ENCODE data around the gene CD247.

CD247 gene

DNA sequence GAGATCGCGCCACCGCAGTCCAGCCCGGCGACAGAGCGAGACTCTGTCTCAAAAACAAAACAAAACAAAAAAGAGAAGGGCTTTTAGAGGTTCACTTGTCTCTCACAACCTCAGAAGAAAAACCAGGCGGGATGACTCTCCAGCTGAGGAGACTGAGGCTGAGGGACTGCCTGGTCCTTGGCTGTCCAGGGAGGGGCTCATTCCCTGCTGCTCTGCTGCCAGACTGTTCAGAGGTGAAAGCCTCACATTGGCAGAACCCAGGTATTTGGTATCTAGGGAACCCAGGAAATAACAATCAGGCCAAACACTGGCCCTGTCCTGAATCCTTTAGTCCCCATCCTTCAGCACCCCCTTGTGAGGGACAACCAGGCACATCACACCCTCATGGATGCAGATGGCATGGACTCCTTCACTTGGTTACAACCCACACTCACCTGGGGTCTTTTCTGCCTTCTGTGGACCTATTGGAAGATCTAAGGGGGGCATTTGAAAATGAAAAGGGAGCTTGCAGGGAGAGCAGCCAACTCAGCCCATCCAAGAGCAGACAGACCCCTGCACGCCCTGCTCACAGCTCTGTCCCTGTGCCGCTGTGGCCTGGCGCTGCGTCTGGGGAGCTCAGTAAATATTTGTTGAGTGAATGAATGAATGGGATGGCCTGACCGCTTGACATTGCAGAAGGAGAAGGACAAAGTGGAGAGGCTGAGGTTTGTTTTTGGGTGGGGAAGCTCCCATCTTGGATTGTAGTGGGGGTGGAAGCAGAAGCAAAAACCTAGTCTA lies 33.4 kb downstream of the CD247 start:
- DNase-seq: no peak

DNA sequence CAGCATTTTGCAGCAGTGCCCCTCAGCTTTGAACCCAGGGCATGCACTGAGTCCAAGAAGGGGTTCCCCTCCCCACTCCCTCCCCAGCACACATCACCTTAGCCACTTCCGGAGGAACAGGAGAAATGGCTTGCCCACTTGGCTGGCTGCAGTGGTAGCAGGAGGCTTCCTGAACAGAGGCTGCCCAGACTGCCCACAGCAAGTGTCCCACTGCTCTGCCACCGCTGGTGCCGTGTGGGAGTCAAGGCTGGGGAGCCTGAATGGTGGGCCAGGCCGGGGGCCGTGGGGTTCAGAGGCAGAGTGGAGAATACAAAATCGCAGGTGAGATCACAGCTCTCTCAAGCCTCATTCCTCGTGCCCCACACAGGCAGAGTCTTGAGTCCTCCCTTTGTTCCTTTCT lies 34.5 kb downstream of the CD247 start:
- DNase-seq: no peak

DNA sequence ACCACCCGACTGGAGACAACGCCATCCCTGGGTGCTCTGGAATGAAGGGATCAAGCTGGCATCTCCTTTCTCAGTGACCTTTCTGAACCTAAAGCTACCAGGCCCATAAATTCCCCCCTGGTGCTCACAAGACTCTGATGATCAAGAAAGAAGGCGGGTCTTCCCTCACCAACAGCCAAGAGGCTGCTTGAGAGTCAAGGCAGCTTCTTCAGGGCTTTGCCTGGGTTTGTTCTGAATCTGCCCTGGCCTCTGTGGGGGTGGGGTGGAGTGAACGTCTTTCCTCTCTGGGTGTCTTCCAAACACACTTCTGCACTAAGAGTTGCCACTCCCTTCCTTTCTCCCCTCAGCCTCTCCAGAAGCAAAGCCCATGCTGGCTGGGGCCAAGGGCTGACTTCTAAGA lies 36.1 kb downstream of the CD247 start:
- no peak for DNase-seq

DNA sequence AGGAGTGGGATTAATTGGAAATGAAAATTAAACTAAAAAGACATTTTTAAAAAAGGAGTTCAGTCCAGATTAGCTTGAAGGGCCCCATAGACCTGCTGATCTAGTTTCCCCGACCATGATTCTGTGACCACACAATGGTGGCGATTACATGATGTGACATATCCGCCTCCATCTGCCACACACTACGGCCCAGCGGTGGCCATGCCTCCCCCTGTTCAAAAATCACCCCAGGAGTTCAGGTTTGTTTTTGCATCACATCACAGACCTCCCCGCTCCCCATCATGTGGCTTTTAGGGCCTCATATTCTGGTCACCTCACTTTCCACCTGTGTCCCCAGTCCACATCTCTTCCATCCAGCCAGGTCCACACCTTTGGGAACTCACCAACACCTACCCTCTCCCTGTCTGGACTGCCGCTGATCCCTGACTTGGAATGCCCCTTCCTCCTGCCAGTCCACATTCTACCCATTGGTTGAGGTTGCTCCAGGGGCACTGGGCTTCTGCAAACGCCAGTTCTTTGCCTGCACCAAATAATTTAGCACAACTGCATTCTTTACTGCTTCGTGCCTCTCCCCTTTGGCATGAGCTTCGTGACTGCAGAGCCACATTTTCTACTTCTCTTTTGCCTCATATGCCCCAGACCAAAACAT lies 38.9 kb downstream of the CD247 start:
- DNase-seq: no peak

DNA sequence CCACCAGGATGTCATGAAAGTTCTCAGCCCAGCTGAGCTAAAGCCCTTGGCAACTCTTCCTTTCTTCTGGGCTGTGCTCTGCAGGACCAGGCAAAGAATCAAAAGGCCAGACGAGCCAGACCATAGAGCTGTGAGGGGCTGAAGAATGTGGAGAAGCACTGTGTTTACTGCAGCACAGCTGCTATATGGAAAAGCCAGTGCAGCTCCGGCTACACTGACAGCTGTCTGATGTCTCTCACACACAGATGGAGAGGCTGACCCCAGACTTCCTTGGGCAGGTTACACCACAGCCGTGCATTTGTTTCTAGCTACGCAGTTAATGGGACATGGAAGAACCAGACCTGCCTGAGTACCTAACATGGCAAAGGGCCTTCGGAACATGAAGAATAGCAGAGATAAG lies 40.3 kb downstream of the CD247 start:
- no peak for DNase-seq

DNA sequence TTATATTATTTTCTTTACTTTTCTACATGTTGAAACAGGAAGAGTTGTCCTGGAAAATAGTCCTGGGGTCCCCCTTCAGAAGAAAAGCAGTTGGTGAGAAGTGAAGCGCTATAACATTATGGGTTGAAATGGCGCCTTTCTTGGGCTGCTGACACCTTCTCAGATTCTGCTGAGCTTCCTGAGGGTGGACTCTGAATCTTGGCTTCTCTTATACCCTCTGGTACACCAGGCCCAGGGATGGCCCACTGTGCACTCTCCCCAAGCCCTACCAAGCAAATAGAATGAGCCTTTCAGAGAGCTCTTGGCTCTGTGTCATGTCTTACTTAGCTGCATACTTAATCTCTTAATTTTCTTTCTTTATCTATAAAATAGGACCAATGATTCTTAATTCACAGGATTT lies 42.3 kb downstream of the CD247 start:
- DNase-seq: no peak

DNA sequence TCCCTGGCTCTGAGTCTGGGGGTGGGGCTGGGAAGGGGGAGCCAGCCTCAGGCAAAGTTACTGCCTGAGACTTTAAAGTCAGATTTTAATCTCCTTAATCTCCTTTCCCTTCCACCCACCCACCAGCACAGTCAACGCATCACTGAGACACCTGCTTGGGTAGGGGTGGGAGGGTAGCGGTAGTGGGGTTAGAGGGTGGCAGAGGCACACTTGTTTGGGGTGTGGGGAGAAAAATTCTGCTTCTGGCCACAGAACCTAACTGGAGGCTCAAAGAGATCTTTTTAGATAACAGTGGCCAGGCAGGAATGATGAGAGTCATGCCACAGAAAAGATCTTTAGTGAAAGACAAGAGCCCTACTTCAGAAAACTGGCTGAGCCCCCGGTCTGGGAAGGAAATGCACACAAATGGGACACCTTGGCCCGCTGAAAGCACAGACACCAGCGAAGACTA lies 44.1 kb downstream of the CD247 start:
- DNase-seq: no peak

DNA sequence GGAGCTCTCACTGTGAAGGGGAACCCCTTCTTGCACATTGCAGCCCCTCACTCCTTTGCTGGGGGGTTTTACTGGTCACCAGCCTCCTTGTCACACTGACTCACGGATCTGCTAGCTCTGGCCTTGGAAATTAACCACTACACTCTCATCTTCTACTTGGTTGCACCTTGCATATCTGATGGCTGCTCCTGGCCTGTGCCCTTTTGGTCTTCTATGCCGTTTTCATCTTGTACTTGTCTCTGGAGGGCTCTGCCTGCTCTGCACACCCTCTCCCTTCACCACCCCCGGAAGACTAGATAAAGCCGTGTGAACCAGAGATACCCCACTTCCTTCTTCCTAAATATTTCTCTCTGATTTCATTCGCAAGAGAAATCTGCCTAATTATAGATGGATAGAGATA lies 44.6 kb downstream of the CD247 start:
- no peak for DNase-seq

DNA sequence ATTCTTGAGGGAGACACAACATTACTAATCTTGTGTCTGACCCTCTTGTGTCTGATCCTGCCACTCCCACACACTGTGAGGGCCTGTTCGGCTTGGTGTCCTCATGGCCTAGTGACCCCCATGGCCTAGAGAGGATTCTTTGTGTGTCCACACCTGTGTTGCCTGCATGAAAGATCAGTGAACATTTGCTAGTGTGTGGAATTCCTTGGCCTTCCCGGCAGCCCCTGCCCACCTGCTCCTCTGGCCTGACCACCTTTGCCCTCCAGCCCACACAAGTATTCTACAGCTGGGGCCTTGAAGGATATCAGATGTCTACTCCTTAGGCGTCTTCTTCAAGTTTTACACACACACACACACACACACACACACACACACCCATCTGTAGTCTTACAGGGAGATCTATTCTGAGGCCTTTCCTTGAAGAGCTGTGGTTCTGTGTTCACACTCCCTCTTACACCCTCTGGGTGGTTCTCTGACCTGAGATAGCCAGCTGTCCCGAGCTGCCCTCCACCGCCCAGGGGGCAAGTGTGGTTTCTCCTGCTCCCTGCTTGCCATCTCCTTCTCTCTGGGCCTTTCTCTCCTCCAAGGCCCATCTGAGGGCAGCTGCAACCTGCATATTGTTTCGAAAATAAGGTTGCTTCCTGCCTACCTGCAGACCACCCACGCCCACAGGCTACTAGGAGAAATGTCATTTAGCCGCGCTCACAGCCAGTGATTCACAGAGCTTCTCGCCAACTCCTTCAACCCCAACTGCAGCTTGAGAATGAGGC lies 45.4 kb downstream of the CD247 start:
- no peak for DNase-seq

DNA sequence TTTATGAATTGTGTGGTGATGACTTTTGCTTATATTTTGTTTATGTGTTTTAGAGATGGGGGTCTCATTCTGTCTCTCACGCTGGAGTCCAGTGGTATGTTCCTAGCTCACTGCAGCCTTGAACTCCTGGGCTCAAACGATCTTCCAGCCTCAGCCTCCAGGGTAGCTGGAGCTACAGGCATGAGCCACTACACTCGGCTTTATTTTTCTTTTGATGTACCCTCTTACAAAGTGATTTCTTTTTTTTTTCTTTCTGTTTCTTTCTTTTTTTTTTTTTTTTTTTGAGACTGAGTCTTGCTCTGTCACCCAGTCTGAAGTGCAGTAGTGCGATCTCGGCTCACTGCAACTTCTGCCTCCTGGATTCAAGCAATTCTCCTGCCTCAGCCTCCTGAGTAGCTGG lies 46.8 kb downstream of the CD247 start:
- DNase-seq: no peak

DNA sequence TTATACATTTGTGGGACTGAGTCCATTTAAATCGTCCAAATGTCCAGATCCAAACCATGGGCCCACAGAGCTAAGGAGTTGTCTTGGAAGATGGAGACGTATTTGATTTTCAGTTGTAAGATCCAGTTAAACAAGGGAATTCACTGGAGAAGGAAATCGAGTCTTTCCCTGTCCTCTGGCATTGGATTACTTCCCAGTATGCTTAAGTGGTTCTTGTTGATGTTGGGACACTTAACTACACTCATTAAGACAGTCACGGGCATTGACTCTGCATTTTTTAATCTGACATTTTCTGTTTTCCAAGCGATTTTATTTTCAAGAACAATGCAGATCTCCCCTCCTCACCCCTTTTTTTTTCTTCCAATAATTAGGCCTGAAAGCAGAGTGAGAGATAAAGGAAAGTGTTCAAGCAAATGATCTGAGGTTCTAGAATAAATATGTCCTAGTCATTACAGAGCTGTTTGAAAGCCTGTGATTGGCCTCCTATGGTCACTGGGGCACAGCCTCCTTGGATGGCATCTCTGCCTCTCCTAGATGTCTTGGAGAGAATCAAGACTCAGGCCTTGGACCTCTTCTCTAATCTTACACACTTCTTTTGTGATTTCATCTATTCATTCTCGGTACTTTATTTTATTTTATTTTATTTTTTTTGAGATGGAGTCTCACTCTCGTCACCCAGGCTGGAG lies 48.9 kb downstream of the CD247 start:
- DNase-seq: no peak

DNA sequence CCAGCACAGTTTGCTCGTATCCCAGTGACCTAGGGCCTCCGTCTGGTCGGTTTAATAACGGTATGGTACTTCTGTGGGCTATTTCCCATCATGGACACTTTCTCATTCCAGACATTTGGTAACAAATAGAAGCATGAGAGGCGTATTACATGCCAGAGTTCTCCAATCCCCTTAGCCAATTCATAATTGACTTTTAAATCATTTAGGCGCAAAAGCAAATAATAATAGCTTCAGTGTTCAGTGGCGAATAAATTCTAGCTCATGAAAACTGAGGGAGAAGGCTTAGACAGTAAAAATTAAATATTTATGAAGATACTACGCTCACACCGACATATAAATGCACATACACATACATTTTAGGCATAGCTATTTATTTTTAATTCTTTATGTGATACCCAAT lies 50.6 kb downstream of the CD247 start:
- no peak for DNase-seq

DNA sequence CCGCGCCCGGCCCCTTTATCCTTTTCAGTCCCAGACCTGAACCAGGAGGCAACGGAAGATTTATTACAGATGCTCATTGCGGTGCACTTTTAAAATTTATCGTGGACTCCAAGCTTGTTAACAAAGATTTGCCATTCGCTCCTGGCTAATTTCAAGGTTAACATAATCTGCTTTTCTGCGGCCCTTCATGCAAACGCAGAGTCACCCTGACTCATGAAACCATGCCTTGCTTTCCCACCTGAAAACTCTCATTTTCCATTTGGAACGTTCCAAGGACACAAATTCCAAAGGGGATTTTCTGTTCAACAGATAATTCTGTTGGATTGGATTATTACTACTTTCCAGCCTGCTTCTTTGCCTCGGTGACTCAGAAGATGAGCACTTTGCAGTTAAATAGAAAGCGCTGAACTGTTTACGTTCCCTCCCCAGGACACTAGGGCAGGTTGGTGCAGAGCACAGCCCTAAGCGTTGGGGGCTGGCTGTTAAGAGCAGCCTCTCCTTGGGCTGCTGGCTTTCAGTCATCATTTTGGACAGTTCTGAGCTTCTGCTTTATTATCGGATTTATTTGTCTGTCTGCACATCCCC lies 51.1 kb downstream of the CD247 start:
- DNase-seq: no peak

DNA sequence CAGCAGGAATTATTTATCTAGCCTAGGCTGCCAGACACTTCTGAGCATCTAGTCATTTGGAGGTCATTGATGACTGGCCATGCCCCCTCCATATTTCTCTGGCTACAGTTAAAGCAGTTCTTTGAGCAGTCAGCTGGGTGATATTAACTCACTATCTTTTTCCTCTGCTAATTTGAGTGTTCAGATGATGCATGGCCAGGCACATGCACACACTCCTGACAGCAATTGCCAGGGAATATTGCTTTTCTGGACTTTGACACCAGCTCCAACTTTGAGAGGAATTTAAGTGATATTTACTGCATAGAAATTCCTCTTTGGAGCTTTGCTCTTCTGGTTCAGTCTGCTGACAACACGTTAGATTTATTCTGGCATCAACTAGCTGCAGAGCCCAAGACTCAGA lies 52.6 kb downstream of the CD247 start:
- DNase-seq: no peak

DNA sequence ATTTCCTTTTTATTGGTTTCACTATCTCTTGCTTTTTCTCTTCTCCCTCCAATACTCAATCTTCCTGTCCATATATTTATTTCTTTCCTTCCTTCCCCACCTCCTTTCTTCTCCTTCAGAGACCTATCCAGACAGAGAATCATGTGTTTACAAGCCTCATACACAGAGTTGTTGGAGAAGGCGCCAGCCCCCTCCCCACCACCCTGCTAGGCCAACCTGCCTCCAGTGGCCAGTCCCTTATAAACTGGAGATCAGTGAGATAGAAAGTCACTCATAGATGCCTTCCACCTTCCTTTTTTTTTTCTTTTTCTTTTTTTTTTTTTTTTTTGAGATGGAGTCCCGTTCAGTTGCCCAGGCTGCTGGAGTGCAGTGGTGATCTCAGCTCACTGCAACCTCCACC lies 53.3 kb downstream of the CD247 start:
- DNase-seq: no peak

DNA sequence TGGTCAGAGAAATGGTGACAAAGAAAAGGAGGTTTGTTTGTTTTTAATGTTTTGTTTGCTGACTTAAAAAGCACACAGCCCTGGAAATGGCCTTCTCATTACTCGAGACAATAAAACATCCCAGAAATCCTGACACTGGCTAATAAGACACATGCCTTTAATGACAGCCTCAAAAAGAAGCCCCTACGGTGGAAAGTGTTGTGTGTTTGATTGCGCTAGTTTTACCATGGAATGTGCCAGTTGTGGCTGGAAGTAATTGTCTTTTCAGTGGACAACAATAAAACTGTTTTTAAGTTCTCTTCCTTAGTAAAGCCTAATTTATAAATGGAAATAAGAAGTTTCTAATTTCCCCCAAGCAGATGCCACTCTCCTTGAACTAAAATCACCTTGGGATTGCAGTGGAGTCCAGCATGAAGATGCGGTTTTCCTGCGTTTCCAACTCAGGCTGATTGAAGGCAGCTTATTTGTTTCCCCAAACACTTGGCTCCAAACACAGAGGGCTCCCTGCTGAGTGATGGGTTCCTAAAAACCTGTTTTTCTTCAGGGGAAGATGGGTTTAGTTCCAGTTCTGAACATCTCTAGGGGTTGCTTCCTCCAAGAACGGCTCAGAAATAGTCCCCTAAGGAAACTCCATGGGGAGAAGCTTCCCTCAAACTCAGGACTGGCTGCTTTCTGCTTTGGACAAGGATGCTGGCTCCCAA lies 54.3 kb downstream of the CD247 start:
- no peak for DNase-seq

DNA sequence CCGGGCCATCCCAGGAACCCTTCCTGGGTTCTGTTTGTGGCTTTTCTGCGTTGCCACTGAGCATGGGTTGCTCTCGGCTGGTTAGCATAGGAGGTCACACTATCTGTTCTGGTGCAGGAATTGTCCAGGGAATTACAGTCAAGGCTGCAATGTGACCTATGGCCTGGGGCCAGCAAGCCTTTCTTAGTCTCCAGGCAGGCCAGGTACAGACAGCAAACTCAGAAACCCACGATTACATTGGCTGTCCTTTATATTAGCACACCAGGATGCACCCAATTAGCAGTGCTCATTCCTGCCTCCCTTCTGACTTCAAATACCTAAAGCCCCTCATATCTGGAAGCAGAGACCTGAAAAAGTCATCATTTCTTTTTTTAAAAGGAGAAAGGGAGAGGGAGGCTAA lies 55.2 kb downstream of the CD247 start:
- no peak for DNase-seq

DNA sequence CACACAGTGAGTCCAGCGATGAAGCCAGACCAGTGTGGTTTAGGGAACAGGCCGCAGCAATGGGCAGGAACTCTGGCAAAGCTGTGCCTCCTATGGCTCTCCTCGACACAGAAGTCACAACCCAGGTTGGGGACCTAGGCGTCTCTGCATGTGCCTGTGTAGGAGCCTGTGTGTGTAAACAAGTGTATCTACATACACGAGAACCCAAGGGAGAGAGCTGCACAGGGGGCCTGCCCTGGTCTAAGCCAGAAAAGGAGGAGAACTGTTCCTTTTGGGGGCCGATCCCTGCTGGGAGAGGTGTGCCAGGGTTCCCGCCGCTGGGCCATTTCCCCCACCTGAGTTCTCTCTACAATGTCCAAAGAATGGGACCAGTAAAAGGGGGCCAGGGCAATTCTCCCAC lies 56.0 kb downstream of the CD247 start:
- no peak for DNase-seq

DNA sequence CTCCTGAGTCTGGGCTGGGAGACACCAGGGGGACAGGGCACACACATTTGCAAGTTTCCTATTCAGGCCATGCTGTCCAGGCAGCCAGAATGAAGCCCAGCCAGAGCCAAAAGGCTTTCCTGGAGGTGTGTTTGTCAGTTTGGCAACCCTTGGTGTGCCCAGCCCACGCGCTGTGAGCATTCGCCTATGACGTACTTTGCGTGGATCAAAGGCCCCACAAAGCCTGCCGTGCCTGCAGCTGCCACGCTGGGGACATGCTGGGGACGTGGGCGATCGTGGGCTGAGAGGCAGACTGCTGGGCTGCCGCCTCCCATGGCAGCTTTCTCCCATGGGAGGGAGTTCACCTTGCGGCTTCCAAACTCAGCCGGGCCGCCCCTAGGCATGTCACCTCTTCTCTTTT lies 57.5 kb downstream of the CD247 start:
- DNase-seq: no peak

DNA sequence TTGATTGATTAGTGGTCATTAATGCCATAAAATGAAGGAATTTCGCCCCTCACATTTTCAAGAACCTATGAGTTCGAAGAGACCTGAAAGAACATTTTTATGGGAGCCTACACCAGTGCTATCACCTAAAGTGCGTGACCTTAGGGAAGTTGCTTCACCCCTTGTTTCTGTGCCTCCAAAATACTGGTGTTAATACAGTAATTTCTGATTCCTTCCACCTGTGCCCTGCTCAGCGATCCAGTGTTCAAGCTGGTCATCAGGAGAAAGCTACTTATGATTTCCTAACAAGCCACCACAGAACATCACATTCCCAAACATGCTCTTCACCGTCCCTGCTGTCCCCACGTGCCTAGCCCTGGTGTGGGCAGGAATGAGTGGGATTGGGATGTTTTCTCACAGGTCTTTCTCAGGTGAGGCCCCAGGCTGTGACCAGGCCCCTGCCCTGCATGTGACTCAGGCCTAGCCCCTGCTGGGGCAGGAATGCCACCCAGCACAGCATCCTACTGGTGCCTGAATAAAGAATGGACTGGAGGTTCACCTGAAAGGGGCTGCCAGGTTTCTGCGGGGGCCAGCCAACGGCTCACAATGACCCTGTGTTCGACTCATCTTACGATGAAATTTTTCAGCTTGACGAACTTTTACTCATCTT lies 60.3 kb downstream of the CD247 start:
- DNase-seq: no peak

DNA sequence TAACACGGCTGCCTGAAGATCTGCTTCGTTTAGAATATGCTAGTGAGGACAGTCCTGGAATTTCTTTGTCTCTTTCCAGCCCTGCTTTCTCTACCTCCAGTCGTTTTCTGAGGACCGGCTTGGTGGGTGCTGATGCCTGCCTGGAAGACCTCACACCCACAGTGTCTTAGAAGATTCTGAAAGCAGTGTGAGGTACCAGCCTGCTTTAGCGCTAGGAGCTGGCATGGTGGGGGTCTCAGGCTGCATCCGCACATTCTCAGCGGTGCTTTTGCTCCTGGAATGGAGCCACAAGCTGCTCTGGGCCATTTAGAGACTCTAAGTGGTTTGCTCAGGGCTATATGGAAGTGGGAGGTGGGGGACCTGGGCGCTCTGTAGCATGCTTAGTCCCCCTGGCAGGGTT lies 61.4 kb downstream of the CD247 start:
- no peak for DNase-seq

DNA sequence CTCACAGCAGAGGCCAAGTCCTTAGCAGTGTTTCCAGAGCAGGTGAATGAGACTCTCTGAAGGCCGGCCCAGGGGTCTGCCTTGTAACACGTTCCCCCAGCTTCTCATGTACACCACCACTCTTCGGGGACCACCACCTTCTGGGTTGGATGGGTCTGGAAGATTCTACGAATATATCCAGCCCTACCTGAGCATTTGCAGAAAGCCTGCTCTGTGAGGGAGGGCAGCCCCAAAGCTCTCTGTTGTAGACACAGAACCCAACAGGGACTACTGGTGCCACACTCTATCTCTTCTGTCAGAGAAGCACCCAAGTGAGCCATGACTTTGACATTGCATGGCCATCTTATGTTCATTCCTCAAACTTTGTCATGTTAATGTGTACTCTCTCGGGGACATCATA lies 61.8 kb downstream of the CD247 start:
- no peak for DNase-seq
